ENCODE measurements around the gene ZNF175. TPM values are rescaled to one million over a fixed set of nuclear protein-coding genes. Genes with fewer than 3 reads are reported as not detected.

ZNF175 gene
- total and polyA plus RNA-seq, 9 of the 15 experiments (the other 6 are each of a cell fraction or from before 2014, with no cell fraction given) = 3.7 to 37.9 (median 14.0) TPM

DNA sequence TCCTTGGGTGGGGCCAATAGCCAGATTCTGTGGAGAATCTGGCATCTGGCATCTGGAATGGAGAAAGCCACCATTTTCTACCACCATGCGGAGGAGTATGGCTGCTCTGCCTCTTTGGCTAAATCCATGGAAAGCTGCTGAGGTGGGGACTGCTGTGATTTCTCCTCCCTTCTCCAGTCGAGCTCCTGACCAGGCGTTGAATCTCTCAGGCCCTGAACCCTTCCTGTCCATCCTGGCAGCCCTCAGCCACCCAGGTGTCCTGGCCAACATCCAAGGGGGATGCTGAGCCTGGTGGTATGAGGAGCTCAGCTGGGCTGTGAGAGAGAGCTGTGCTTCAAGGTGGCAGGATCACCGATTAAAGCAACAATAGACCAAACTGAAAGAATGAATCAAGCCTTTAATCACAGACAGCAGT is 22.2 kb upstream of the ZNF175 start (continued):
- TF ChIP-seq, protein P1, sequence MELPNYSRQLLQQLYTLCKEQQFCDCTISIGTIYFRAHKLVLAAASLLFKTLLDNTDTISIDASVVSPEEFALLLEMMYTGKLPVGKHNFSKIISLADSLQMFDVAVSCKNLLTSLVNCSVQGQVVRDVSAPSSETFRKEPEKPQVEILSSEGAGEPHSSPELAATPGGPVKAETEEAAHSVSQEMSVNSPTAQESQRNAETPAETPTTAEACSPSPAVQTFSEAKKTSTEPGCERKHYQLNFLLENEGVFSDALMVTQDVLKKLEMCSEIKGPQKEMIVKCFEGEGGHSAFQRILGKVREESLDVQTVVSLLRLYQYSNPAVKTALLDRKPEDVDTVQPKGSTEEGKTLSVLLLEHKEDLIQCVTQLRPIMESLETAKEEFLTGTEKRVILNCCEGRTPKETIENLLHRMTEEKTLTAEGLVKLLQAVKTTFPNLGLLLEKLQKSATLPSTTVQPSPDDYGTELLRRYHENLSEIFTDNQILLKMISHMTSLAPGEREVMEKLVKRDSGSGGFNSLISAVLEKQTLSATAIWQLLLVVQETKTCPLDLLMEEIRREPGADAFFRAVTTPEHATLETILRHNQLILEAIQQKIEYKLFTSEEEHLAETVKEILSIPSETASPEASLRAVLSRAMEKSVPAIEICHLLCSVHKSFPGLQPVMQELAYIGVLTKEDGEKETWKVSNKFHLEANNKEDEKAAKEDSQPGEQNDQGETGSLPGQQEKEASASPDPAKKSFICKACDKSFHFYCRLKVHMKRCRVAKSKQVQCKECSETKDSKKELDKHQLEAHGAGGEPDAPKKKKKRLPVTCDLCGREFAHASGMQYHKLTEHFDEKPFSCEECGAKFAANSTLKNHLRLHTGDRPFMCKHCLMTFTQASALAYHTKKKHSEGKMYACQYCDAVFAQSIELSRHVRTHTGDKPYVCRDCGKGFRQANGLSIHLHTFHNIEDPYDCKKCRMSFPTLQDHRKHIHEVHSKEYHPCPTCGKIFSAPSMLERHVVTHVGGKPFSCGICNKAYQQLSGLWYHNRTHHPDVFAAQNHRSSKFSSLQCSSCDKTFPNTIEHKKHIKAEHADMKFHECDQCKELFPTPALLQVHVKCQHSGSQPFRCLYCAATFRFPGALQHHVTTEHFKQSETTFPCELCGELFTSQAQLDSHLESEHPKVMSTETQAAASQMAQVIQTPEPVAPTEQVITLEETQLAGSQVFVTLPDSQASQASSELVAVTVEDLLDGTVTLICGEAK (IDR thresholded peaks at IDR 0.05) = 0 out of 2 replicates have a peak, but pooled peaks have one; percentile 5
- TF ChIP-seq, protein P1 (CRISPR knock-in tag; IDR thresholded peaks at IDR 0.05) = no peak
- TF ChIP-seq HSF4 (CRISPR knock-in tag; IDR thresholded peaks at IDR 0.05; ENCODE audit: borderline replicate concordance) = no peak
- no peak for TF ChIP-seq YBX1 (IDR thresholded peaks at IDR 0.05)
- no peak for TF ChIP-seq ZNF184 (CRISPR knock-in tag; IDR thresholded peaks at IDR 0.05)
- TF ChIP-seq, protein P2, sequence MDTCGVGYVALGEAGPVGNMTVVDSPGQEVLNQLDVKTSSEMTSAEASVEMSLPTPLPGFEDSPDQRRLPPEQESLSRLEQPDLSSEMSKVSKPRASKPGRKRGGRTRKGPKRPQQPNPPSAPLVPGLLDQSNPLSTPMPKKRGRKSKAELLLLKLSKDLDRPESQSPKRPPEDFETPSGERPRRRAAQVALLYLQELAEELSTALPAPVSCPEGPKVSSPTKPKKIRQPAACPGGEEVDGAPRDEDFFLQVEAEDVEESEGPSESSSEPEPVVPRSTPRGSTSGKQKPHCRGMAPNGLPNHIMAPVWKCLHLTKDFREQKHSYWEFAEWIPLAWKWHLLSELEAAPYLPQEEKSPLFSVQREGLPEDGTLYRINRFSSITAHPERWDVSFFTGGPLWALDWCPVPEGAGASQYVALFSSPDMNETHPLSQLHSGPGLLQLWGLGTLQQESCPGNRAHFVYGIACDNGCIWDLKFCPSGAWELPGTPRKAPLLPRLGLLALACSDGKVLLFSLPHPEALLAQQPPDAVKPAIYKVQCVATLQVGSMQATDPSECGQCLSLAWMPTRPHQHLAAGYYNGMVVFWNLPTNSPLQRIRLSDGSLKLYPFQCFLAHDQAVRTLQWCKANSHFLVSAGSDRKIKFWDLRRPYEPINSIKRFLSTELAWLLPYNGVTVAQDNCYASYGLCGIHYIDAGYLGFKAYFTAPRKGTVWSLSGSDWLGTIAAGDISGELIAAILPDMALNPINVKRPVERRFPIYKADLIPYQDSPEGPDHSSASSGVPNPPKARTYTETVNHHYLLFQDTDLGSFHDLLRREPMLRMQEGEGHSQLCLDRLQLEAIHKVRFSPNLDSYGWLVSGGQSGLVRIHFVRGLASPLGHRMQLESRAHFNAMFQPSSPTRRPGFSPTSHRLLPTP (IDR thresholded peaks at IDR 0.05; ENCODE audit: borderline replicate concordance, extremely low read depth, insufficient read length) = no peak
- TF ChIP-seq MBD2 (IDR thresholded peaks at IDR 0.05; ENCODE audit: borderline replicate concordance, low read depth) = no peak
- TF ChIP-seq CBFB (CRISPR knock-in tag; IDR thresholded peaks at IDR 0.05) = no peak
- TF ChIP-seq, protein P3, sequence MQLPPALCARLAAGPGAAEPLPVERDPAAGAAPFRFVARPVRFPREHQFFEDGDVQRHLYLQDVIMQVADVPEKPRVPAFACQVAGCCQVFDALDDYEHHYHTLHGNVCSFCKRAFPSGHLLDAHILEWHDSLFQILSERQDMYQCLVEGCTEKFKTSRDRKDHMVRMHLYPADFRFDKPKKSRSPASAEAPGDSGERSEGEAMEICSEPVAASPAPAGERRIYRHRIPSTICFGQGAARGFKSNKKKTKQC (CRISPR knock-in tag; IDR thresholded peaks at IDR 0.05) = no peak
- no peak for TF ChIP-seq POLR2B (IDR thresholded peaks at IDR 0.05; ENCODE audit: low read depth, partially characterized antibody)
- TF ChIP-seq, protein P4, sequence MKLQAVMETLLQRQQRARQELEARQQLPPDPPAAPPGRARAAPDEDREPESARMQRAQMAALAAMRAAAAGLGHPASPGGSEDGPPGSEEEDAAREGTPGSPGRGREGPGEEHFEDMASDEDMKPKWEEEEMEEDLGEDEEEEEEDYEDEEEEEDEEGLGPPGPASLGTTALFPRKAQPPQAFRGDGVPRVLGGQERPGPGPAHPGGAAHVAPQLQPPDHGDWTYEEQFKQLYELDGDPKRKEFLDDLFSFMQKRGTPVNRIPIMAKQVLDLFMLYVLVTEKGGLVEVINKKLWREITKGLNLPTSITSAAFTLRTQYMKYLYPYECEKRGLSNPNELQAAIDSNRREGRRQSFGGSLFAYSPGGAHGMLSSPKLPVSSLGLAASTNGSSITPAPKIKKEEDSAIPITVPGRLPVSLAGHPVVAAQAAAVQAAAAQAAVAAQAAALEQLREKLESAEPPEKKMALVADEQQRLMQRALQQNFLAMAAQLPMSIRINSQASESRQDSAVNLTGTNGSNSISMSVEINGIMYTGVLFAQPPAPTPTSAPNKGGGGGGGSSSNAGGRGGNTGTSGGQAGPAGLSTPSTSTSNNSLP (IDR thresholded peaks at IDR 0.05; ENCODE audit: borderline replicate concordance, low read depth, low read length) = no peak
- no peak for TF ChIP-seq ZNF830 (CRISPR knock-in tag; IDR thresholded peaks at IDR 0.05)
- TF ChIP-seq TOE1 (IDR thresholded peaks at IDR 0.05; ENCODE audit: borderline replicate concordance) = 0 out of 2 replicates have a peak, but pooled peaks have one; percentile 4
- no peak for TF ChIP-seq TOE1 (CRISPR knock-in tag; IDR thresholded peaks at IDR 0.05; ENCODE audit: borderline replicate concordance, low read depth)
- no peak for TF ChIP-seq ZNF274 (IDR thresholded peaks at IDR 0.05; ENCODE audit: borderline replicate concordance, low read depth, low read length)

All from K562 (cell line).